Measurements from ENCODE around the gene ST6GAL2. TPM values are rescaled to one million over a fixed set of nuclear protein-coding genes. Genes with fewer than 3 reads are reported as not detected.

Gene ST6GAL2
- polyA plus RNA-seq, 3 donors: 0.01 to 0.11 (median 0.06) TPM

DNA sequence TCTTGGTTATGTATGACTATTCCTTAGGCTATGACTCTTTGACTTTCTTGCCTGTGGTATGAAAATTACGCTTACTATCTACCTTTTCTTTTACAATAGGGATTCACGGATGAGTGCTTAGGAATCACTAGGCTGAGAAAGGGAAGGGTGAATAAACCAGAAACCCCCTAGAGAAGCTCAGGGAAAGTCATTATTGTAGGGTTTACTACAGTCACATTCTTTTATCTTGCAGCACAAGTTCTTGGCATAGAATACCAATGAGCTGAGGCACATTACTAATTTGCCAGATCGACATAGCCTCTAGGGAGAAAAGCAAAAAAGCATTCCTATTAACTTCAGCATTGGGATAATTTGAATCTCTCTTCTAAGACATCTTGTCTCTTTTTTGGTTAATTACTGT is 103.3 kb downstream of the ST6GAL2 start:
- WGBS, 3 donors: 69 to 75% (median 69%) methylated on average over 3 of the region's 3 CpGs
- no peak overlapping the region for H3K27ac ChIP-seq (ENCODE audit: low read depth, low read length)

DNA sequence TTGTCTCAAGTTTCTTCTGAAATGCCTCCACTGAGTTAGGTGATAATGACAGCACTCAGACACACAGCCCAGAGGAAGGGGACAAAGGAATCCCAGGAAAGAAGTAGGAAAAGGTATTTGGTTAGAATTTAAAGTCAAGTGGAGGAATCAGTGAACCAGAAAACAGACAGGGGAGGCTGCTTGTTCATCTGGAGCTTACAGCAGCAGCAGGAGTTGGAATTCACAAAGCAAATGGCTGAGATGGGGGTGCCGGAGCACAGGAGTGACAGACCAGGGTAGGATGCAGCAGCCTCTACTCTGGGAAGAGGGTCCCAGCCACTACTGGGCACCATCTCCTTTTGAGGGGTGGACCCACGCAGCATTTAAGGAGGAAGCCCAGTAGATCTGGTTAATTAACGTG is 104.8 kb downstream of the ST6GAL2 start:
- WGBS, 3 donors: 81 to 96% (median 87%) methylated on average over 3 of the region's 3 CpGs
- no peak overlapping the region for H3K27ac ChIP-seq (ENCODE audit: low read depth, low read length)

DNA sequence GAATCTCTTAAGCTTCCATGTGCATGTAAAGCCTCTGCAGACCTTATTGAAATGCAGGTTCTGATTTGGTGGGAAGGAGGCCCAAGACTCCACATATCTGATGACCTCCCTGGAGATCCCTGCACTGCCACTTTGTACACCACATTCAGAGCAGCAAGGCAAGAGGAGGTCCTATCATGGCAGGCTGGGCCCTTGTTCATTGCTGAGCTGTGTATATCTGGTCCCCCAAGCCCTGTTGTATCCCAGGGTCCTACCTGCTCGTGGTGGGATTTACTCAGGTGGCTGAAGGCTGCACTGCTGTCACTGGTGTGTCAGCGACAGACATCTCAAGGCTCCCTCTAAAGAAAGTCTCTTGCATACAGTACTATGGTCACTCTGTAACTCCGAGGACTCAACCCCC is 114.2 kb downstream of the ST6GAL2 start:
- WGBS, 3 donors: 65 to 90% (median 81%) methylated on average over 3 of the region's 3 CpGs
- no peak overlapping the region for H3K27ac ChIP-seq (ENCODE audit: low read depth, low read length)

DNA sequence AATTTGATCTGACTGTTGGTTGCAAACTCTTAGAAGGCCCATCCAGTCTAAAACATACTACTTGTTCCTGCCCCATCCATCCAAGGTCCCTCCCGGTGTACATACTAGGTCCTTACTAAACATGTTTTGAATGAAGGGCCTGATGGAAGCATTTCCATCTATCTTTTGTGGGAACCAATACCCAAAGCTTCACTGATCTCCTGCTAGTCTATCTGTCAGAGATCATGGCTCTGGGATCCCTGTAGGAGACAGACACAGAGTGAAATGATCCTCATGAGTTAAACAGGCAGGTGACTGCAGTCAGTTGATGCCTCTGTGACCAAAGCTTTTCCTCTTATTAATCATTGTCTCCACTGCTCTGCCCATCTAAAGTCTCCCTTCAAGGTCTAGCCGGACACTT is 115.0 kb downstream of the ST6GAL2 start:
- no peak overlapping the region for H3K27ac ChIP-seq (ENCODE audit: low read depth, low read length)
- 89 to 90% (median 89%) methylated on average over 2 of the region's 2 CpGs for WGBS, 3 donors

DNA sequence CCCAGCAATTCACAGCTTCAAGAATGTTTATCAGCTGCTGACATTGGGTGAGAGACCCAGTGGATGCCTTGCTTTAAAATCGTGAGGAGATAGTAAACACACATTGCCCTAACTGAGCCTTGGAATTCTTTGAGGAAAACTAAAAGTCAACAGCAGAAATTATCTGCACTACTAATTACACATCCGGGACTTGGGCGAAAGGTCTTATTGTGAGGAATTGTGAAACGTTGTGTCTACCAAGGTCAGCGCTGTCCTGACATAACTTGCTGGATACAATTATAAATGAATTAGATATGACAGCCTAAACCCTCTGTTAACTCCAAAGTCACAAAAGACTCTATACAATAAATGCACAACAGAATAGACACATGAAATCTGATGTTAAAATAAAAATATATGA is 121.4 kb downstream of the ST6GAL2 start:
- H3K27ac ChIP-seq (ENCODE audit: low read depth, low read length): no peak overlapping the region
- 26 to 69% (median 66%) methylated on average over 5 of the region's 5 CpGs for WGBS, 3 donors

DNA sequence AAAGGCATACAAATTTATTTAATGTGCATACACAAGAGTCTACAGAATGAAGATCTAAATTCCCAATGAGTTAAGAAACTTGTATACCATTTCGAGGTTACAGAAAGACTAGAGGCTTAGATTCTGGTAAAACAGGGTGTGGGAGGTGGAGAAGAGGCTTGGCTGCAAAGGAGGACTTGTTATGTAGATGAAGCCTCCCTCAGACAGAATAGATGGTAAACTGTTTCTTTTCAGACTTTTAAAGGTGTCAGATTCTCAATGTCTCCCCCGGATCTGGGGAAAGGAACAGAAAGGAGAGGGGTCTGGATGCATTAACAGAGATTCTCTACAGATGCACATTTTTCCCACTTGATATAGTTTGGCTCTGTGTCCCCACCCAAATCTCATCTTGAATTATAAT is 126.0 kb downstream of the ST6GAL2 start:
- H3K27ac ChIP-seq (ENCODE audit: low read depth, low read length): no peak overlapping the region
- 60 to 76% (median 74%) methylated on average over 2 of the region's 2 CpGs for WGBS, 3 donors

DNA sequence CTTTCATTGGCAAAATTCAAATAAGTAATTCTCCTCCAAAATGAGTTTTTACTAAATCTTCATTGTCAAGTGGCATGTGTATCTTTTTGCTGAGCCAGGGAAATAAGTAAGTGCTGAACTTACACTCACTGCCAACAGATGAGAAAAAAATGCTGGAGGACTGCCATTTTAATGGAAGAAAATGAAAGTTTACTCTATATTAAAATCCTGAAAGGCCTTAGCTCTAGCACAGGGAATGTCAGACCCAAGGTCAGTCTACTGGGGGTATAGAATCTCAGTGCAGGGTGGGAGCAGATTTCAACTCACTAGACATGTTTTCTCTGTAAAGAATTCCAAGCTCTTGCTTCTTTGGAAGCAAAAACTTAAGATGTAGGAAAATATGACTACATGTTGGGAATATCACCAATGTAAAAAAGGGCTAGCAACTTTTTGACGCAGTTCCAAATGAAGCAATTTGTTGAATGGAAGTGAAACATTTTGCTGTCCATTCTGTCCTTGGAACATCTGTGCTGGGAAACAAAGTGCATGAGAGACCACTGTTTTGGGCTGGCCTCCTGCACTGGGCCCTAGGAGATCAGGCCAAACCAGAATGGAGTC is 127.0 kb downstream of the ST6GAL2 start:
- 52 to 92% (median 60%) methylated on average over 1 of the region's 1 CpG for WGBS, 3 donors
- no peak overlapping the region for H3K27ac ChIP-seq (ENCODE audit: low read depth, low read length)
